Subcutaneous abdominal adipose tissue (tissue), 5 donors: ENCODE results near the gene SCAP.
A peak's percentile ranks its signal among the peaks of the same experiment; 100 is the strongest.
"Not testable (repeated sequence)": the region's sequence is repeated elsewhere in the genome, so short reads cannot be mapped to it uniquely, and the experiment has no call there.

Source experiments
- H3K27ac ChIP-seq: one replicate; pipeline ENCODE4 v1.7.0; 2013; ENCODE audit warnings: low read depth, mild to moderate bottlenecking, inconsistent platforms, low read length, moderate library complexity
- H3K27me3 ChIP-seq, 5 donors: one replicate each; pipeline ENCODE4 v1.7.0; 2013; ENCODE audit warnings: low read length in 5 of 5, inconsistent platforms in 1 of 5; ENCODE audit not compliant: control insufficient read depth in 5 of 5, insufficient read depth in 4 of 5
- H3K36me3 ChIP-seq, 5 donors: one replicate each; pipeline ENCODE4 v1.7.0; 2013; ENCODE audit warnings: low read length in 5 of 5; ENCODE audit not compliant: control insufficient read depth in 5 of 5, insufficient read depth in 5 of 5
- H3K4me1 ChIP-seq, 5 donors: one replicate each; pipeline ENCODE4 v1.7.0; 2013; ENCODE audit warnings: low read length in 5 of 5, mild to moderate bottlenecking in 3 of 5, moderate library complexity in 1 of 5; ENCODE audit not compliant: control insufficient read depth in 5 of 5, insufficient read depth in 5 of 5
- H3K4me3 ChIP-seq, 5 donors: one replicate each; pipeline ENCODE4 v1.7.0; 2013; ENCODE audit warnings: low read length in 5 of 5, low read depth in 1 of 5
- H3K9ac ChIP-seq, 5 donors: one replicate each; pipeline ENCODE4 v1.7.0; 2013; ENCODE audit warnings: low read length in 5 of 5, mild to moderate bottlenecking in 4 of 5, moderate library complexity in 3 of 5
- H3K9me3 ChIP-seq, 5 donors: one replicate each; pipeline ENCODE4 v1.7.0; 2013; ENCODE audit warnings: low read length in 5 of 5; ENCODE audit not compliant: control insufficient read depth in 5 of 5
- donor health status: healthy.
- donor health status: healthy.
- donor health status: healthy.
- donor health status: healthy.
- donor health status: healthy.

The SCAP gene

DNA sequence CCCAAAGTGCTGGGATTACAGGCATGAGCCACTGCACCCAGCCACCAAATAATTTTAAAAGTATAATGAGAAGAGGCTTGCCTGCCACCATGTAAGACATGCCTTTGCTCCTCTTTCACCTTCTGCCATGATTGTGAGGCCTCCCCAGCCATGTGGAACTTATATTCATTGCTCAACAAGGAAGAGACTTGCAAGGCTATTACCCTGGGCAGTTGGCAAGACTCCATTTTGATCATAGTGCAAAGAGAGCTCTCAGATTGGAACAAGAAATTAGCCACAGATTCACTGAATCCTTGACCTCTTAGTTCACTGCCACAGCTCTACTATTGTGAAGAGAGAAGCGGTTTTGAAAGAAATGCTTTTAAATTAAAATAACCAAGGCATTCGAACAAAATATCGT lies 6.1 kb downstream of the SCAP start:
- Histone ChIP-seq H3K27me3 (no peaks in the 10 kb centered on the region), H3K4me1 (peaks cover 0 to 21% (median 13%) of the 10 kb centered on the region in 5 donors), H3K9ac (no peak overlapping the region), H3K27ac (no peak overlapping the region), H3K9me3 (no peaks in the 10 kb centered on the region), H3K4me3 (no peak overlapping the region), H3K36me3 (no peaks in the 10 kb centered on the region)

DNA sequence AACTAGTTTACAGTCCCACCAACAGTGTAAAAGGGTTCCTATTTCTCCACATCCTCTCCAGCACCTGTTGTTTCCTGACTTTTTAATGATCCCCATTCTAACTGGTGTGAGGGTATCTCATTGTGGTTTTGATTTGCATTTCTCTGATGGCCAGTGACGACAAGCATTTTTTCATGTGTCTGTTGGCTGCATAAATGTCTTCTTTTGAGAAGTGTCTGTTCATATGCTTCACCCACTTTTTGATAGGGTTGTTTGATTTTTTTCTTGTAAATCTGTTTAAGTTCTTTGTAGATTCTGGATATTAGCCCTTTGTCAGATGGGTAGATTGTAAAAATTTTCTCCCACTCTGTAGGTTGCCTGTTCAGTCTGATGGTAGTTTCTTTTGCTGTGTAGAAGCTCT lies 7.4 kb downstream of the SCAP start:
- not testable (repeated sequence) for H3K36me3 ChIP-seq, H3K4me3 ChIP-seq, H3K9me3 ChIP-seq, H3K27me3 ChIP-seq, H3K27ac ChIP-seq, H3K9ac ChIP-seq
- peaks cover 0 to 17% (median 8%) of the 10 kb centered on the region in 5 donors for H3K4me1 ChIP-seq

DNA sequence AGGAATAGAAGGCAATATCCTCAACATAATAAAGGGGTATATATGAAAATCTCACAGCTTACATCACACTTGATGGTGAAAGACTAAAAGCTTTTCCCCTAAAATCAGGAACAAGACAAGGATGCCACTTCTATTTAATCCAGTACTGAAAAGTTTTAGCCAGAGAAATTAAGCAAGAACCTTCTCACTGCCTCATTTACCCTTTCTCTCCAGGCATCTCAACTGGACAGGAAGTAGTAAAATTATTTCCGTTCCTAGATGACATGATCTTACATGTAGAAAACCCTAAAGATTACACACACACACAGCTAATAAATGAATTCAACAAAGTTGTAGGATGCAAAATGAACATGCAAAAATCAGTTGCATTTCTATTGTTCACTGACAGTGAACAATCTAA lies 11.2 kb downstream of the SCAP start:
- no peaks in the 10 kb centered on the region for H3K27me3 ChIP-seq
- H3K27ac ChIP-seq: no peak overlapping the region
- H3K36me3 ChIP-seq: no peaks in the 10 kb centered on the region

DNA sequence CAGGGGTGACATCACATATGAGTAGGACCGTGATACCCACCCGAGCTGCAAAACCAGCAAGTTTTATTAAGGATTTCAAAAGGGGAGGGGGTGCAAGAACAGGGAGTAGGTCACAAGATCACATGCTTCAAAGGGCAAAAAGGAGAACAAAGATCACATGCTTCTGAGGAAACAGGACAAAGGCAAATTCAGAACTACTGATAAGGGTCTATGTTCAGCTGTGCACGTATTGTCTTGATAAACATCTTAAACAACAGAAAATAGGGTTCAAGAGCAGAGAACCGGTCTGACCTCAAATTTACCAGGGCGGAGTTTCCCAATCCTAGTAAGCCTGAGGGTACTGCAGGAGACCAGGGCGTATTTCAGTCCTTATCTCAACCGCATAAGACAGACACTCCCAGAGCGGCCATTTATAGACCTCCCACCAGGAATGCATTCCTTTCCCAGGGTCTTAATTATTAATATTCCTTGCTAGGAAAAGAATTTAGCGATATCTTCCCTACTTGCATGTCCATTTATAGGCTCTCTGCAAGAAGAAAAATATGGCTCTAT lies 16.1 kb downstream of the SCAP start:
- H3K36me3 ChIP-seq, H3K4me3 ChIP-seq, H3K9me3 ChIP-seq, H3K27me3 ChIP-seq, H3K9ac ChIP-seq, H3K27ac ChIP-seq: not testable (repeated sequence)
- H3K4me1 ChIP-seq: peaks cover 0 to 14% (median 11%) of the 10 kb centered on the region in 5 donors

More for the DNA sequence above, 11.2 kb downstream of the SCAP start:
- H3K4me3 ChIP-seq: no peak overlapping the region
- no peak overlapping the region for H3K9ac ChIP-seq
- H3K4me1 ChIP-seq: peaks cover 0 to 13% (median 7%) of the 10 kb centered on the region in 5 donors
- H3K9me3 ChIP-seq: no peaks in the 10 kb centered on the region

DNA sequence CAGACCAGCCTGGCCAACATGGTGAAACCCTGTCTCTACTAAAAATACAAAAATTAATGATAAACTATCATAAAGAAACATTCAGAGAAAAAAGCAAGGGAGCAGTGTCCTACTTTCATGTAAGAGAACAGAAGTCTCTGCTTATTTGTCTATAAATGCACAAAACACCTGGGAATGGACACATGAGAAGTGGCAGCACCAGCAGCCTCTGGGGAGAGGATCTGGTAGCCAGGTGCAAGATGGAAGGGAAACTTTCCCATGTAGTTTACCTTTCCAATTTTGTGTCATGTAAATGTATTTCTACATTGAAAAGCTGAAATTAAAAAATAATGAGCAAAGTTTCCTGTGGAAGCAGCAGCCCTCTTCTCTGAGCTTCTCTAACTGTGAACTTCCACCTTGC lies 18.8 kb downstream of the SCAP start:
- Histone ChIP-seq H3K4me3 (no peak overlapping the region), H3K27me3 (no peaks in the 10 kb centered on the region), H3K9me3 (no peaks in the 10 kb centered on the region), H3K4me1 (peaks cover 0 to 7% (median 4%) of the 10 kb centered on the region in 5 donors), H3K27ac (no peak overlapping the region), H3K36me3 (no peaks in the 10 kb centered on the region), H3K9ac (no peak overlapping the region)

DNA sequence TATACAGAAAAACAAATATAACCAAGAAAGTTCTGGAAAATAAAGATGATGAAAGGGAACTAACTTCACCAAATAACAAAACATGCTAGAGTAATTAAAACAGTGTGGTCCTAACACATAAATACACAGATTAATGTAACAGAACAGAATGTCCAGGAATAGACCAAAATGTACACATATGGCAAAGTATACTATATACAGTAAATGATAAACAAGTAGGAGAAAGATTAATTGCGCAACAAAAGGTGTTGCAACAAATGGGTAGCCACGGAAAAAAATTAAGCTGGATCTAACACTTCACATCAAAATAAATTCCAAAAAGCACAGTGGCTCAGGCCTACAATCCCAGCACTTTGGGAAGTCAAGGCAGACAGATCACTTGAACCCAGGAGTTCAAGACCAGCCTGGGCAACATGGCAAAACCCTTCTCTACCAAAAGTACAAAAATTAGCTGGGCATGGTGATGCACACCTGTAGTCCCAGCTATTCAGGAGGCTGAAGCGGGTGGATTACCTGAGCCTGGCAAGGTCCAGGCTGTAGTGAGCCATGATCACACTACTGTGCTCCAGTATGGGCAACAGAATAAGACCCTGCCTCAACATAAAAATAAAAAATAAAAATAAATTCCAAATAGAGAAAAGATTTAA lies 19.8 kb downstream of the SCAP start:
- Histone ChIP-seq H3K9me3 (no peaks in the 10 kb centered on the region), H3K4me3 (no peak overlapping the region), H3K36me3 (no peaks in the 10 kb centered on the region), H3K9ac (no peak overlapping the region), H3K27me3 (no peaks in the 10 kb centered on the region), H3K4me1 (peaks cover 0 to 7% (median 4%) of the 10 kb centered on the region in 5 donors), H3K27ac (no peak overlapping the region)

DNA sequence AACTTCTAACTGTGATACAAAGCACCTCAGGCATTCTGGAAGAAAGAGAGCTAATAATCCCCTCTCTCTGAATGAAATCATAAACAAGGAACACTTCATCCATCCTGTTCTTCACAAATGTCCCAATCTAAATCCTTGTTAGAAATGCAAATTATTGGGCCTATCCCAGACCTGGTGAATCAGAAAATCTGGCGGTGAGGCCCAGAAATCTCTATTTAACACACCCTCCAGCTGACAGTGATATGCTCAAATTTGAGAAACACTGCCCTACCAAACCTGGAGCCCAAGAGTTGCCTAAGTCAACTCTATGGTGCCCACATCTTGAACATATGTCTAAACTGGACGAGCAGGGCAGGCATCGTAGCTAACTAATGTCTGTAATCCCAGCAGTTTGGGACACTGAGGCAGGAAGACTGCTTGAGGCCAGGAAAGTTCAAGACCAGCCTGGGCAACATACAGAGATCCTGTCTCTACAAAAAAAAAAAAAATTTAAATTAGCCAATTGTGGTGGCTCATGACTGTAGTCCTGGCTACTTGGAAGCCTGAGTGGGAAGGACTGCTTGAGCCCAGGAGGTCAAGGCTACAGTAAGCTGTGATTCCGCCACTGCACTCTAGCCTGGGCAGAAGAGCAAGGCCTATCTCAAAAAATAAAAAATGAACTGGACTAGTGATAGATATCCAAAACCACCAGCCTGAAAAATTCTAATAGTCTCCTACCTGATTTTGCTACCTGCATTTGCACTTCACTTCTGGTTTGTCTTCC lies 23.1 kb downstream of the SCAP start:
- Histone ChIP-seq H3K27ac (no peak overlapping the region), H3K9me3 (no peaks in the 10 kb centered on the region), H3K4me3 (no peak overlapping the region), H3K36me3 (no peaks in the 10 kb centered on the region), H3K4me1 (peaks cover 0 to 7% (median 4%) of the 10 kb centered on the region in 5 donors), H3K27me3 (no peaks in the 10 kb centered on the region), H3K9ac (no peak overlapping the region)

DNA sequence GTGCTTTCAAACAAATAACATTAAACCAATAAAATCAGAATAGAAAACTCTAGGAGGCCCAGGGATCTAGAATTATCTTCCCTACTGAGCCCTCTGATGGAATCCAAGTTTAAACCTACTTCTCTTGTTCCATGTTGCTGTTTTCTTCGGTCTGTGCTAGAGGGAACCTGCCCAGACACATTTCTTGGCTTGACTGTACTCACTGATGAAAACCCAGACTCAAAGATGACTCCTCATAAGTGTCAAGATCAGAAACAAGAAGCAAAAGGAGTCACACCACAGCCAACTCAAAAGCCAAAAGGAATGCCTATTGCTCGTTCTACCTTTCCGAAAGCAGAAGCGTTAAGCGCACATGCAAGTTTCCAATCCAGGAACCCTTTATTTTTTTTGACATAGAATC lies 31.6 kb downstream of the SCAP start:
- Histone ChIP-seq H3K9me3 (no peaks in the 10 kb centered on the region), H3K4me3 (no peak overlapping the region), H3K27me3 (no peaks in the 10 kb centered on the region), H3K4me1 (peaks cover 0 to 17% (median 11%) of the 10 kb centered on the region in 5 donors), H3K9ac (no peak overlapping the region), H3K27ac (peak overlapping the region; percentile 45), H3K36me3 (peaks cover 0 to 32% (median 20%) of the 10 kb centered on the region in 5 donors)

DNA sequence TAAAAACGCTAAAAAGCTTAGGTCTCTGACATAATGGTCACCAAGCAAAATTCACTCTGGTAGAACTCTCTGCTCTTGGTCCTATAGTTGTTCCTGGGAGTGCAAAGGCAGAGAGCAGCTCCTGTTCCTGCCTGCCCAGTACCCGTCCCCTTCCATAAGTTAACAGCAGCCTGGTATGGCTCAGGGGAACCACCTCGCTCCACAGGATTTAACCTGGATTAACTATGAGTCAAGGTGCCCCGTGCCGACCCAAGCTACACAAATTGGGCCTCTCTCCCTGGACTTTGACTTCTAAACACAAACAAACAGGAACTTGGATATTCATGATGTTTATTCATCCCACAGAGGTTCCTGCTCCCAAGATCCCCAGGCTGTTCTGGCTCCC lies 32.1 kb downstream of the SCAP start:
- H3K9ac ChIP-seq: peak overlapping the region in 2 of 5 donors; percentile 21 to 59
- no peaks in the 10 kb centered on the region for H3K27me3 ChIP-seq
- no peaks in the 10 kb centered on the region for H3K9me3 ChIP-seq
- H3K36me3 ChIP-seq: peaks cover 0 to 34% (median 20%) of the 10 kb centered on the region in 5 donors
- H3K4me1 ChIP-seq: peaks cover 0 to 17% (median 11%) of the 10 kb centered on the region in 5 donors
- H3K27ac ChIP-seq: peak overlapping the region; percentile 45
- peak overlapping the region in 1 of 5 donors; percentile 25 for H3K4me3 ChIP-seq
